T47D (cell line): ENCODE results near the gene TBCEL.

Experiments
- DNase-seq, 2 experiments: peaks; one replicate each; pipeline versions ENCODE4 v3.0.0 to v3.0.0-alpha.2; 2011 to 2012; ENCODE audit warnings: low read depth in 1 of 2, low spot score in 1 of 2
- JUND ChIP-seq: IDR thresholded peaks from 2 replicates; pipeline ENCODE4 v1.6.1; 2012; ENCODE audit warnings: low read depth
- in situ Hi-C: cut with HindIII; loops from 2 replicates; pipeline ENCODE4 v1.10.0; 2016; ENCODE audit warnings: low sequenced_read_pairs, low pct_unique_long_range_greater_than_20kb

TBCEL gene

GRCh38 chr11:121082219-121082618 lies 58.3 kb downstream of the TBCEL start:
- in situ Hi-C loops: no loop called here
- DNase-seq: no peak
- no peak for TF ChIP-seq JUND

GRCh38 chr11:121082670-121083069 lies 58.8 kb downstream of the TBCEL start:
- in situ Hi-C loops: no loop called here
- TF ChIP-seq JUND: no peak
- DNase-seq: peak; percentile 23 to 60

GRCh38 chr11:121086866-121087265 lies 63.0 kb downstream of the TBCEL start:
- in situ Hi-C loops: no loop called here
- DNase-seq: no peak
- TF ChIP-seq JUND: no peak

GRCh38 chr11:121089566-121089965 lies 65.7 kb downstream of the TBCEL start:
- no peak for DNase-seq
- in situ Hi-C loops: no loop called here
- TF ChIP-seq JUND: no peak

GRCh38 chr11:121090145-121090721 lies 66.3 kb downstream of the TBCEL start:
- no peak for TF ChIP-seq JUND
- no peak for DNase-seq
- in situ Hi-C loops: no loop called here

GRCh38 chr11:121091492-121092152 lies 67.7 kb downstream of the TBCEL start:
- in situ Hi-C loops: no loop called here
- DNase-seq: no peak
- TF ChIP-seq JUND: no peak

- in situ Hi-C loops: no loop called here
- TF ChIP-seq JUND: no peak
- no peak for DNase-seq
These were observed 71.7 kb downstream of the TBCEL start for GRCh38 chr11:121095561-121095960.

- no peak for DNase-seq
- TF ChIP-seq JUND: no peak
- in situ Hi-C loops: no loop called here
These were observed 75.5 kb downstream of the TBCEL start for GRCh38 chr11:121099364-121099763.

GRCh38 chr11:121099885-121100284 lies 76.0 kb downstream of the TBCEL start:
- in situ Hi-C loops: no loop called here
- no peak for TF ChIP-seq JUND

GRCh38 chr11:121100943-121101342 lies 77.0 kb downstream of the TBCEL start, which contains the start of gene TECTA:
Gene TECTA (plus strand): TSS chr11:121101243. CDS start chr11:121102666, 1,423 bp downstream.
- in situ Hi-C loops: no loop called here

More at GRCh38 chr11:121099885-121100284, 76.0 kb downstream of the TBCEL start:
- DNase-seq: no peak

GRCh38 chr11:121104312-121104762 lies 80.4 kb downstream of the TBCEL start:
- in situ Hi-C loops: no loop called here
- DNase-seq: no peak
- no peak for TF ChIP-seq JUND

More at GRCh38 chr11:121100943-121101342, 77.0 kb downstream of the TBCEL start, which contains the start of gene TECTA:
- DNase-seq: no peak
- TF ChIP-seq JUND: no peak

- TF ChIP-seq JUND: no peak
- in situ Hi-C loops: no loop called here
- DNase-seq: no peak
These were observed 81.2 kb downstream of the TBCEL start for GRCh38 chr11:121105063-121105480.

- peak in 1 of 2 experiments; percentile 30 for DNase-seq
- no peak for TF ChIP-seq JUND
- in situ Hi-C loops: no loop called here
These were observed 81.7 kb downstream of the TBCEL start for GRCh38 chr11:121105481-121106195.
